GM12891 (cell line): Measurements from ENCODE around the gene WFDC1.

Experiments used
- PAX5 ChIP-seq: IDR thresholded peaks from 2 replicates; pipeline ENCODE4 v1.6.1; 2011; ENCODE audit warnings: low read length, moderate library complexity, mild to moderate bottlenecking; ENCODE audit not compliant: insufficient read depth, severe bottlenecking
- POLR2A ChIP-seq: IDR thresholded peaks from 2 replicates; pipeline ENCODE4 v1.6.1; 2011; ENCODE audit warnings: low read depth, low read length, control low read depth
- POLR2AphosphoS5 ChIP-seq: IDR thresholded peaks from 2 replicates; pipeline ENCODE4 v1.6.1; 2011; ENCODE audit warnings: low read depth, low read length, control low read depth
- POU2F2 ChIP-seq: IDR thresholded peaks from 2 replicates; pipeline ENCODE4 v1.6.1; 2011; ENCODE audit warnings: low read depth, mild to moderate bottlenecking, control low read depth, low read length, moderate library complexity
- SPI1 ChIP-seq: IDR thresholded peaks from 2 replicates; pipeline ENCODE4 v1.6.1; 2011; ENCODE audit warnings: low read depth, low read length, control low read depth
- TAF1 ChIP-seq: IDR thresholded peaks from 2 replicates; pipeline ENCODE4 v1.6.1; 2011; ENCODE audit warnings: low read depth, low read length, control low read depth

DNA sequence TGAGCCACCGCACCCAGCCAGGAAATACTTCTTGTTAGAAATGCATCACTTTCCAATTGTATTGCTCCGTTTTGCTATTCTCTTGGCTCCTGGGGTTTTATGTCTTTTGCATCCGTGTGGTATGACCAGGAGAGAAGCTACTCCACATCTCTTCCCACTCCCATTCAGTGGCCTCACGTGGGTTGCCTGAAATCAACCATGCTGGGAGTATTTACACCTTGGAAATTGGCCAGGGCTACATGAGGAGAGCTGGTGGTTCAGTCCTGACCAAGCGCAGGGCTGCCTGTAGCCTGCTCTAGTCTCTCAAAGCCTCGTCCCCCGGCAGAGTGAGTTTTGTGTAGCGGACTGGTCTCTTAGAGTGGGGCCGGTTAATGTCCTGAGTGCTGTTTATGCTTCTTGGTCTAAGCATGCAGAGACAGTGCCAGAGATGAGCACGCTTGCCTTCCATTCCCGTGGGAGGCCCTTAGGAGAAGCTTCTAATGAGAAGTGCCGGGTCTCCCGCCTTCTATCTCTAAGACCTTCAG, 3.8 kb downstream of the WFDC1 start:
- TF ChIP-seq POLR2A (no peak), POLR2AphosphoS5 (no peak), TAF1 (no peak), POU2F2 (no peak), SPI1 (no peak), PAX5 (no peak)
